Suprapubic skin (tissue), 4 donors: ENCODE results near the gene DTNB. TPM values are rescaled to one million over a fixed set of nuclear protein-coding genes. Genes with fewer than 3 reads are reported as not detected.

Experiments
- DNase-seq, 2 donors: peaks; one replicate each; pipeline ENCODE4 v3.0.0-alpha.2; 2019; ENCODE audit warnings: low spot score in 2 of 2
- H3K27ac ChIP-seq: fragments of 200-600 bp; sonication (generic); one replicate; pipeline ENCODE4 v1.5.1; 2019
- H3K27me3 ChIP-seq: fragments of 200-600 bp; sonication (generic); one replicate; pipeline ENCODE4 v1.5.1; 2019
- H3K36me3 ChIP-seq: fragments of 200-600 bp; sonication (generic); one replicate; pipeline ENCODE4 v1.5.1; 2019
- H3K4me1 ChIP-seq: fragments of 200-600 bp; sonication (generic); one replicate; pipeline ENCODE4 v1.5.1; 2019
- H3K4me3 ChIP-seq: fragments of 200-600 bp; sonication (generic); one replicate; pipeline ENCODE4 v1.5.1; 2019; ENCODE audit warnings: mild to moderate bottlenecking
- H3K9me3 ChIP-seq: fragments of 200-600 bp; sonication (generic); one replicate; pipeline ENCODE4 v1.5.1; 2019
- EP300 ChIP-seq: sonication (generic); formaldehyde crosslinking; IDR thresholded peaks from one replicate; pipeline ENCODE4 v1.6.1; 2017; ENCODE audit warnings: antibody characterized with exemption
- POLR2A ChIP-seq, 2 donors: fragments of 450-650 bp; IDR thresholded peaks; one replicate each; pipeline ENCODE4 v1.6.1; 2017; ENCODE audit warnings: antibody characterized with exemption in 2 of 2, mild to moderate bottlenecking in 2 of 2, moderate library complexity in 2 of 2
- POLR2AphosphoS5 ChIP-seq, 3 donors: sonication (generic); formaldehyde crosslinking; IDR thresholded peaks; one replicate each; pipeline ENCODE4 v1.6.1; 2017; ENCODE audit warnings: antibody characterized with exemption in 3 of 3
- WGBS: methylation state at CpG from one replicate; pipeline ENCODE4 v1.1.5; 2018; 5-methylcytosine and 5-hydroxymethylcytosine counted together
- total RNA-seq, 4 donors: library from RNA; depleted of rRNA; stranded (reverse); fragments of >200 nt; gene quantifications; one replicate each; pipeline ENCODE4 v1.1.0, GENCODE V29; 2016
- TF ChIP-seq, protein P1 (sequence below), 2 donors: fragments of 200-600 bp in 1 of 2; fragments of 450-650 bp in 1 of 2; sonication (generic) in 1 of 2; IDR thresholded peaks; one replicate each; pipeline ENCODE4 v1.5.1; 2016 to 2019; ENCODE audit warnings: antibody characterized with exemption in 2 of 2, mild to moderate bottlenecking in 1 of 2, moderate library complexity in 1 of 2

The DTNB gene
- total RNA-seq, 4 donors from 2014 or later: 11.8 to 40.1 (median 24.1) TPM

DNA sequence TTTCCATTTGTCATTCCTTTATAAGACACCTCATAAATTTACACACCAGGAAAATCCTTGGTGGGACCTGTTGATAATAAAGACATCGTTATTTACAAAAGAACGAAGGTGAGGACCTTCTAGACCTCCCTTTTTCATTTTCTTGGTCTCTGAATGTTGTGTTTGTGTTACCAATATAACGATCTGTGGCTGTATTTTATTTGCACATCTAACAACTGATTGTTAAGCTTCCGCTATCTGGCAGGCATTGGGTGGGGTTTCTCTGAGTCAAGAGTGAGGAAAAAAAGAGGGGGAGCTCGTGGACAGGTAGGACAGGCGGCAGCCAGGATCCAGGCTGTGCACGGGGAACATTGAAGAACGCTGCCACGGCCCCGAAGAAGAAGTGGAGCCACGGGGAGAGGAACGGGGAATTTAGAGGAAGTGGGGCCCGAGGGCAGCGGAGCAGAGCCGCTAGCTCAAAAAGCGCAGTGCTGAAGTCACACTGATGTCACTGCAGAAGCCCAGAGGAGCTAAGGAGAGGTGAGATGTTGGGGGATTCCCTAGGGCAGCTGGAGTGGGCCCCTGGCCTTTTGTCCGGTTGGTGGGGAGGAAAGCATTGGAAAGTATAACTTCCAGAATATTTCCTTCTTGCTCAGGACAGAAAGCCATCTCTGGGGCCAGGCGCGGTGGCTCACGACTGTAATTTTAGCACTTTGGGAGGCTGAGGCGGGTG, 310.8 kb downstream of the DTNB start:
- WGBS: 37% methylated on average over 21 of the region's 21 CpGs
- Histone ChIP-seq H3K27ac (peak overlapping the region; percentile 62), H3K27me3 (no peaks in the 10 kb centered on the region), H3K36me3 (no peaks in the 10 kb centered on the region), H3K9me3 (no peaks in the 10 kb centered on the region), H3K4me3 (peak overlapping the region; percentile 47), H3K4me1 (peaks cover 21% of the 10 kb centered on the region)
- DNase-seq: no peak
- TF ChIP-seq, protein P1, sequence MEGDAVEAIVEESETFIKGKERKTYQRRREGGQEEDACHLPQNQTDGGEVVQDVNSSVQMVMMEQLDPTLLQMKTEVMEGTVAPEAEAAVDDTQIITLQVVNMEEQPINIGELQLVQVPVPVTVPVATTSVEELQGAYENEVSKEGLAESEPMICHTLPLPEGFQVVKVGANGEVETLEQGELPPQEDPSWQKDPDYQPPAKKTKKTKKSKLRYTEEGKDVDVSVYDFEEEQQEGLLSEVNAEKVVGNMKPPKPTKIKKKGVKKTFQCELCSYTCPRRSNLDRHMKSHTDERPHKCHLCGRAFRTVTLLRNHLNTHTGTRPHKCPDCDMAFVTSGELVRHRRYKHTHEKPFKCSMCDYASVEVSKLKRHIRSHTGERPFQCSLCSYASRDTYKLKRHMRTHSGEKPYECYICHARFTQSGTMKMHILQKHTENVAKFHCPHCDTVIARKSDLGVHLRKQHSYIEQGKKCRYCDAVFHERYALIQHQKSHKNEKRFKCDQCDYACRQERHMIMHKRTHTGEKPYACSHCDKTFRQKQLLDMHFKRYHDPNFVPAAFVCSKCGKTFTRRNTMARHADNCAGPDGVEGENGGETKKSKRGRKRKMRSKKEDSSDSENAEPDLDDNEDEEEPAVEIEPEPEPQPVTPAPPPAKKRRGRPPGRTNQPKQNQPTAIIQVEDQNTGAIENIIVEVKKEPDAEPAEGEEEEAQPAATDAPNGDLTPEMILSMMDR (IDR thresholded peaks at IDR 0.05): no peak
- TF ChIP-seq EP300 (peak; percentile 41), POLR2AphosphoS5 (IDR thresholded peaks at IDR 0.05) (no peak)

DNA sequence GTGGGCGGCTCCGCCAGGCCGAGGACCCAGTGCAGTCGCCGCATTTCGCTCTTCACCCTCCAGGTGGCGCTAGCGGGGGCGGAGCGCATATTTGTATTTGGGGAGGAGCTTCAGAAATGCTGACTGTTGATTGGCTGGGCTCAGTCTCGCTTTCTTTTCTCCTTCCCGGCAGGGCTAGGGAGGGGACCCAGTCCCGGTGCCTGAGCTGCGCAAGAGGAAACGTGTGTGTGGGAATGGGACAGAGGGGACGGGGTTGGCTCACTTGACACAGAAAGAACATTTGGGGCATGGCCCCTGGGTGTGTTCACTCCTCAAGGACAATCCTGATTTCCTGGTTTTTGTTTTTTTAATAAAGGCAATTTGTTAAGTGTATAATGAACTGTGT, 311.3 kb downstream of the DTNB start:
- H3K36me3 ChIP-seq: no peaks in the 10 kb centered on the region
- H3K27ac ChIP-seq: peak overlapping the region; percentile 62
- peak overlapping the region; percentile 47 for H3K4me3 ChIP-seq
- no peaks in the 10 kb centered on the region for H3K27me3 ChIP-seq
- peak in 1 of 2 donors; percentile 31 for TF ChIP-seq POLR2A (IDR thresholded peaks at IDR 0.05)
- TF ChIP-seq EP300: no peak
- TF ChIP-seq, protein P1 (IDR thresholded peaks at IDR 0.05): peak; percentile 90 to 98
- TF ChIP-seq POLR2AphosphoS5 (IDR thresholded peaks at IDR 0.05): no peak
- under 1% methylated on average over 16 of the region's 16 CpGs for WGBS
- peak; percentile 94 to 96 for DNase-seq
- H3K9me3 ChIP-seq: no peaks in the 10 kb centered on the region
- H3K4me1 ChIP-seq: peaks cover 21% of the 10 kb centered on the region

DNA sequence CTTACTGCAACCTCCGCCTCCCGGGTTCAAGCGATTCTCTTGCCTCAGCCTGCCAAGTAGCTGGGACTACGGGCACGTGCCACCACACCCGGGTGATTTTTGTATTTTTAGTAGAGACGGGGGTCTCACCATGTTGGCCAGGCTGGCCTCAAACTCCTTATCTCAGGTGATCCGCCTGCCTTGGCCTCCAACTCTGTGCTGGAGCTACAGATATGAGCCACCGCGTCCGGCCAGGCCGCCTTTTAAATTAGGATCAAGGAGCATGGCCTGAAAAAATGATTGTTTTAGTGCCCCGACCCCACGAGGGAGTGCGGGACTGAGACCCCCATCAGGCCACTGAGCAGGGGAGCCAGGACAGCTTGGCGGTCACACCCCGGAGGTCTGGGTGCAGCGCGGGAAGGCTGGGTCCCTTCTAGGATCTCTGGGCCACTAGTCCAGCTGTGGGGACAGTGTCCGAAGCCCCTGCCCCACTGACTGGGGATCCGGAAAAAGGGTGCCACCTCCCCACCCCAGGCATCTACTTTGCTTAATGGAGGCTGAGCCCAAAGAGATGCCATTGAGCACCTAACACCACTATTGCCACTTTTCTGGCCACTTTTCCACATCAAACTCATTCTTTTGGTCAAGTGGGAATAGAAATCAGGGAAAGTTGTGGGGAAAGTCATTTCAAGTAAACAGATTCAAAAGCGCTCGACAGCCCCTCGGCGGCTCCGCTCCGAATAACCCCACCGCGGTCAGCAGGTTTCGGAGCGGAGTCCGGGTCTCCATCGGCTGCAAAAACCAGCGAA, 311.9 kb downstream of the DTNB start:
- no peak for DNase-seq
- H3K27ac ChIP-seq: no peak overlapping the region
- TF ChIP-seq, protein P1 (IDR thresholded peaks at IDR 0.05): no peak
- TF ChIP-seq POLR2AphosphoS5 (IDR thresholded peaks at IDR 0.05): no peak
- TF ChIP-seq POLR2A (IDR thresholded peaks at IDR 0.05): no peak
- no peak for TF ChIP-seq EP300

DNA sequence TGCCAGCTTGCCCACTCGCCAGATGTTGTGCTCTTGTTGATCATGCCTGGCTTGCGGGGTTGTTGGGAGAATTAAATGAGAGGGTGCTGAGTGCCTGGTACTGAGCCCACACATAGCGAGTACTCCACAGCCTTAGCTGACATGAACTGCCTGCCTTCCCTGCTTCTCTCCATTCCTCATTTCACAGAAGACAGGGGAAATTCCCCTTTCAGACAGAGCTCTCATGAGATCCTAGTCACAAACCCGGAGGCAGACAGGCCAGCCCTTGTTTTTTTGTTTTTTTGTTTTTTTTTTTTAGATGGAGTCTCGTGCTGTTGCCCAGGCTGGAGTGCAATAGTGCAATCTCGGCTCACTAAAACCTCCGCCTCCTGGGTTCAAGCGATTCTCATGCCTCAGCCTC, 314.5 kb downstream of the DTNB start:
- Histone ChIP-seq H3K4me1 (peaks cover 12% of the 10 kb centered on the region), H3K27me3 (no peaks in the 10 kb centered on the region), H3K4me3 (no peak overlapping the region), H3K36me3 (no peaks in the 10 kb centered on the region), H3K27ac (no peak overlapping the region), H3K9me3 (no peaks in the 10 kb centered on the region)
- WGBS: 57% methylated on average over 8 of the region's 8 CpGs
- no peak for TF ChIP-seq EP300
- TF ChIP-seq POLR2A (IDR thresholded peaks at IDR 0.05): no peak
- TF ChIP-seq, protein P1 (IDR thresholded peaks at IDR 0.05): no peak
- no peak for TF ChIP-seq POLR2AphosphoS5 (IDR thresholded peaks at IDR 0.05)
- DNase-seq: no peak

More for the DNA sequence above, 311.9 kb downstream of the DTNB start:
- Histone ChIP-seq H3K9me3 (no peaks in the 10 kb centered on the region), H3K36me3 (no peaks in the 10 kb centered on the region), H3K4me3 (peak overlapping the region; percentile 47), H3K4me1 (peaks cover 21% of the 10 kb centered on the region), H3K27me3 (no peaks in the 10 kb centered on the region)
- 56% methylated on average over 33 of the region's 34 CpGs for WGBS

DNA sequence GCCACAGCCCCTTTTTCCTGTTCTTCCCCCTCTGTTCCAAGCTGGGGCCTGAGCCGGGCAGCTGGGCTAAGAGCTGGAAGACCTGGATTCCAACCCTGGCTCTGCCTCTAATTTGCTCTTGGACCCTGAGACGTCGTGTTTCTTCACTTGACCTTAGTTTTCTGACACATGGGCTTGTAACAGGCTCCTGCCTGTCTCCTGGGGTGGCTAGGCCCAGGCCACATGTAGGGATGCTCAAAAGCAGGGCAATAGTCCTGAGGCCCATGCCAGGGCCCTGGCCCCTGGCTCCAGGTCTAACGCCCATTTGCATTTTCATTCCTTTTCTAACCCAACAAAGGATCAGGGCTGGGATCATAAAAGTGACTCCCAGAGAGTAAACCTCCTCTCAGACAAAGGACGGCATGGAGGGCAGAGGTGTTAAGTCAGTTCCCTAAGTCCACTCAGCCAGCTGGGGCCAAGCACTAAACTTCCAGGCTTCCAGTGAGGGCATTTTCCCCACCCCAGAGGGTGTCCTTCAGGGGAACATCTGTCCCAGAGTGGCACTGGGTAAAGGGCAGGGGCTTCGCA, 315.0 kb downstream of the DTNB start:
- Histone ChIP-seq H3K36me3 (no peaks in the 10 kb centered on the region), H3K4me3 (no peak overlapping the region), H3K4me1 (peaks cover 12% of the 10 kb centered on the region), H3K27ac (no peak overlapping the region), H3K27me3 (no peaks in the 10 kb centered on the region), H3K9me3 (no peaks in the 10 kb centered on the region)
- 85% methylated on average over 5 of the region's 6 CpGs for WGBS
- no peak for TF ChIP-seq POLR2A (IDR thresholded peaks at IDR 0.05)
- no peak for TF ChIP-seq EP300
- no peak for TF ChIP-seq POLR2AphosphoS5 (IDR thresholded peaks at IDR 0.05)
- no peak for DNase-seq
